ENCODE measurements around the gene GUCD1.

The GUCD1 gene

GRCh38 chr22:24496661-24497060 is 58.3 kb downstream of the GUCD1 start:
- H3K27me3 ChIP-seq (ENCODE audit: insufficient read depth, poor library complexity, severe bottlenecking), result peaks cover 6% of the 10 kb centered on the region
- TF ChIP-seq CTCF (IDR thresholded peaks at IDR 0.05; ENCODE audit: poor library complexity, severe bottlenecking), result no peak
- H3K4me1 ChIP-seq (ENCODE audit: insufficient read depth, poor library complexity, severe bottlenecking), result no peaks in the 10 kb centered on the region
- H3K9me3 ChIP-seq (ENCODE audit: severe bottlenecking), result no peaks in the 10 kb centered on the region
- no peaks in the 10 kb centered on the region for H3K36me3 ChIP-seq (ENCODE audit: low read depth)
- H3K27ac ChIP-seq (ENCODE audit: poor library complexity, severe bottlenecking), result no peak overlapping the region
- ATAC-seq (ENCODE audit: low read depth) (no peak), DNase-seq (ENCODE audit: low spot score) (no peak)
- no peak overlapping the region for H3K4me3 ChIP-seq (ENCODE audit: severe bottlenecking)

- DNase-seq (ENCODE audit: low spot score) (no peak), ATAC-seq (ENCODE audit: low read depth) (no peak)
- peaks cover 6% of the 10 kb centered on the region for H3K27me3 ChIP-seq (ENCODE audit: insufficient read depth, poor library complexity, severe bottlenecking)
- no peaks in the 10 kb centered on the region for H3K36me3 ChIP-seq (ENCODE audit: low read depth)
- H3K9me3 ChIP-seq (ENCODE audit: severe bottlenecking), result no peaks in the 10 kb centered on the region
- H3K27ac ChIP-seq (ENCODE audit: poor library complexity, severe bottlenecking), result no peak overlapping the region
- no peak overlapping the region for H3K4me3 ChIP-seq (ENCODE audit: severe bottlenecking)
- H3K4me1 ChIP-seq (ENCODE audit: insufficient read depth, poor library complexity, severe bottlenecking), result no peaks in the 10 kb centered on the region
- no peak for TF ChIP-seq CTCF (IDR thresholded peaks at IDR 0.05; ENCODE audit: poor library complexity, severe bottlenecking)
These were observed 58.7 kb downstream of the GUCD1 start for GRCh38 chr22:24496234-24496633.

GRCh38 chr22:24495365-24495675 is 59.6 kb downstream of the GUCD1 start:
- no peaks in the 10 kb centered on the region for H3K9me3 ChIP-seq (ENCODE audit: severe bottlenecking)
- no peak overlapping the region for H3K4me3 ChIP-seq (ENCODE audit: severe bottlenecking)
- H3K27me3 ChIP-seq (ENCODE audit: insufficient read depth, poor library complexity, severe bottlenecking), result peaks cover 6% of the 10 kb centered on the region
- no peaks in the 10 kb centered on the region for H3K36me3 ChIP-seq (ENCODE audit: low read depth)
- no peaks in the 10 kb centered on the region for H3K4me1 ChIP-seq (ENCODE audit: insufficient read depth, poor library complexity, severe bottlenecking)
- ATAC-seq (ENCODE audit: low read depth) (no peak), DNase-seq (ENCODE audit: low spot score) (no peak)
- no peak for TF ChIP-seq CTCF (IDR thresholded peaks at IDR 0.05; ENCODE audit: poor library complexity, severe bottlenecking)
- H3K27ac ChIP-seq (ENCODE audit: poor library complexity, severe bottlenecking), result no peak overlapping the region

GRCh38 chr22:24494528-24495364 is 60.2 kb downstream of the GUCD1 start, which contains the start of gene UPB1:
TSS of gene UPB1 (plus strand) at chr22:24495332. CDS start at chr22:24495404, 72 bp downstream.
- no peak within 1 kb of the TSS for H3K27ac ChIP-seq (ENCODE audit: poor library complexity, severe bottlenecking)
- H3K9me3 ChIP-seq (ENCODE audit: severe bottlenecking), result no peaks in the 10 kb centered on the region
- no peak for DNase-seq (ENCODE audit: low spot score)
- no peak within 1 kb of the TSS for H3K4me3 ChIP-seq (ENCODE audit: severe bottlenecking)
- H3K27me3 ChIP-seq (ENCODE audit: insufficient read depth, poor library complexity, severe bottlenecking), result peaks cover 6% of the 10 kb centered on the region
- no peak for ATAC-seq (ENCODE audit: low read depth)
- no peaks in the 10 kb centered on the region for H3K36me3 ChIP-seq (ENCODE audit: low read depth)
- H3K4me1 ChIP-seq (ENCODE audit: insufficient read depth, poor library complexity, severe bottlenecking), result no peaks in the 10 kb centered on the region
- no peak for TF ChIP-seq CTCF (IDR thresholded peaks at IDR 0.05; ENCODE audit: poor library complexity, severe bottlenecking)

GRCh38 chr22:24494167-24494527 is 60.8 kb downstream of the GUCD1 start:
- Histone ChIP-seq H3K36me3 (ENCODE audit: low read depth) (no peaks in the 10 kb centered on the region), H3K4me1 (ENCODE audit: insufficient read depth, poor library complexity, severe bottlenecking) (no peaks in the 10 kb centered on the region), H3K4me3 (ENCODE audit: severe bottlenecking) (no peak overlapping the region), H3K27me3 (ENCODE audit: insufficient read depth, poor library complexity, severe bottlenecking) (peaks cover 6% of the 10 kb centered on the region), H3K9me3 (ENCODE audit: severe bottlenecking) (no peaks in the 10 kb centered on the region), H3K27ac (ENCODE audit: poor library complexity, severe bottlenecking) (no peak overlapping the region)
- no peak for ATAC-seq (ENCODE audit: low read depth)
- TF ChIP-seq CTCF (IDR thresholded peaks at IDR 0.05; ENCODE audit: poor library complexity, severe bottlenecking), result no peak
- DNase-seq (ENCODE audit: low spot score), result no peak

All from RWPE2 (cell line).